HS-5 (cell line): ENCODE data around the gene UBAC2.
"Not testable (repeated sequence)": the region's sequence is repeated elsewhere in the genome, so short reads cannot be mapped to it uniquely, and the experiment has no call there.

Source experiments
- DNase-seq: peaks from one replicate; pipeline ENCODE4 v3.0.0-alpha.2; 2012; ENCODE audit warnings: low read depth

UBAC2 gene

GRCh38 chr13:99249178-99249577 lies 48.5 kb downstream of the UBAC2 start:
- not testable (repeated sequence) for DNase-seq

GRCh38 chr13:99249606-99250005 lies 49.0 kb downstream of the UBAC2 start:
- not testable (repeated sequence) for DNase-seq

- DNase-seq: no peak
Observed at GRCh38 chr13:99250982-99251825, 50.5 kb downstream of the UBAC2 start.

GRCh38 chr13:99251921-99252320 lies 51.3 kb downstream of the UBAC2 start:
- no peak for DNase-seq

- no peak for DNase-seq
Observed at GRCh38 chr13:99254830-99255229, 54.2 kb downstream of the UBAC2 start.

- no peak for DNase-seq
Observed at GRCh38 chr13:99255271-99255670, 54.6 kb downstream of the UBAC2 start.

- no peak for DNase-seq
Observed at GRCh38 chr13:99256283-99256682, 55.6 kb downstream of the UBAC2 start.

- no peak for DNase-seq
Observed at GRCh38 chr13:99256709-99257108, 56.1 kb downstream of the UBAC2 start.

GRCh38 chr13:99257291-99257690 lies 56.6 kb downstream of the UBAC2 start:
- no peak for DNase-seq

- DNase-seq: no peak
Observed at GRCh38 chr13:99258210-99258860, 57.7 kb downstream of the UBAC2 start, which contains the start of gene GPR18. TSS of gene GPR18 (minus strand) at chr13:99258379. CDS start at chr13:99255872, 2,507 bp downstream.

GRCh38 chr13:99258946-99259345 lies 58.3 kb downstream of the UBAC2 start:
- DNase-seq: no peak

- no peak for DNase-seq
Observed at GRCh38 chr13:99260216-99260615, 59.6 kb downstream of the UBAC2 start.

- DNase-seq: no peak
Observed at GRCh38 chr13:99261059-99261458, 60.4 kb downstream of the UBAC2 start.

- DNase-seq: no peak
Observed at GRCh38 chr13:99263126-99263785, 62.6 kb downstream of the UBAC2 start.

GRCh38 chr13:99264051-99264450 lies 63.4 kb downstream of the UBAC2 start:
- no peak for DNase-seq

GRCh38 chr13:99265162-99265800 lies 64.6 kb downstream of the UBAC2 start:
- DNase-seq: no peak

- DNase-seq: no peak
Observed at GRCh38 chr13:99265821-99266426, 65.3 kb downstream of the UBAC2 start.

GRCh38 chr13:99266827-99267226 lies 66.2 kb downstream of the UBAC2 start:
- DNase-seq: no peak

- DNase-seq: no peak
Observed at GRCh38 chr13:99267927-99268326, 67.3 kb downstream of the UBAC2 start.

GRCh38 chr13:99268822-99269221 lies 68.2 kb downstream of the UBAC2 start:
- DNase-seq: no peak

GRCh38 chr13:99269627-99270241 lies 69.1 kb downstream of the UBAC2 start:
- DNase-seq: no peak
